Activated gamma-delta T cell (primary cell): ENCODE results near the gene CIB4.
"Not testable (repeated sequence)": the region's sequence is repeated elsewhere in the genome, so short reads cannot be mapped to it uniquely, and the experiment has no call there.

Experiments used
- DNase-seq: peaks from one replicate; lab custom pipeline; 2025; lab: John Stamatoyannopoulos, UW

Gene CIB4

GRCh38 chr2:26666671-26667070, 25.5 kb upstream of the CIB4 start:
- no peak for DNase-seq

- DNase-seq = not testable (repeated sequence)
Observed at GRCh38 chr2:26665296-26665695, 24.1 kb upstream of the CIB4 start.

GRCh38 chr2:26660363-26660962, 19.3 kb upstream of the CIB4 start:
- no peak for DNase-seq

- DNase-seq = no peak
Observed at GRCh38 chr2:26658691-26659346, 17.7 kb upstream of the CIB4 start.

- no peak for DNase-seq
Observed at GRCh38 chr2:26657265-26657664, 16.1 kb upstream of the CIB4 start.

GRCh38 chr2:26655611-26656195, 14.5 kb upstream of the CIB4 start:
- no peak for DNase-seq

- not testable (repeated sequence) for DNase-seq
Observed at GRCh38 chr2:26655120-26655519, 14.0 kb upstream of the CIB4 start.

- no peak for DNase-seq
Observed at GRCh38 chr2:26654061-26654340, 12.8 kb upstream of the CIB4 start.

- DNase-seq = no peak
Observed at GRCh38 chr2:26653207-26654060, 12.3 kb upstream of the CIB4 start.

GRCh38 chr2:26652361-26653041, 11.3 kb upstream of the CIB4 start:
- no peak for DNase-seq

- no peak for DNase-seq
Observed at GRCh38 chr2:26651799-26652198, 10.6 kb upstream of the CIB4 start.

GRCh38 chr2:26651470-26651771, 10.3 kb upstream of the CIB4 start:
- DNase-seq = no peak

GRCh38 chr2:26650713-26651469, 9.7 kb upstream of the CIB4 start:
- DNase-seq = no peak

- DNase-seq = no peak
Observed at GRCh38 chr2:26649992-26650712, 9.0 kb upstream of the CIB4 start.

GRCh38 chr2:26649322-26649721, 8.2 kb upstream of the CIB4 start:
- no peak for DNase-seq

GRCh38 chr2:26648516-26648915, 7.3 kb upstream of the CIB4 start:
- DNase-seq = no peak

GRCh38 chr2:26647981-26648380, 6.8 kb upstream of the CIB4 start:
- DNase-seq = no peak

GRCh38 chr2:26646986-26647672, 6.0 kb upstream of the CIB4 start:
- DNase-seq = no peak

- DNase-seq = no peak
Observed at GRCh38 chr2:26645762-26646161, 4.6 kb upstream of the CIB4 start.

GRCh38 chr2:26644188-26644835, 3.1 kb upstream of the CIB4 start:
- no peak for DNase-seq
